HG03457 (cell line): ENCODE measurements around the gene CHST7.

Experiments
- ATAC-seq: cut with Tn5 transposase; IDR thresholded peaks from one replicate; pipeline ENCODE4 v1.9.1; 2021; ENCODE audit warnings: moderate number of reproducible peaks; ENCODE audit not compliant: unreplicated experiment

The CHST7 gene

GRCh38 chrX:46572340-46572936 lies 1.1 kb upstream of the CHST7 start:
- peak; percentile 35 for ATAC-seq

- no peak for ATAC-seq
Measured at GRCh38 chrX:46573892-46574773, 568 bp downstream of the CHST7 start.

- no peak for ATAC-seq
Measured at GRCh38 chrX:46574774-46575381, 1.3 kb downstream of the CHST7 start.

- no peak for ATAC-seq
Measured at GRCh38 chrX:46575586-46575985, 2.0 kb downstream of the CHST7 start.

GRCh38 chrX:46575991-46576392 lies 2.4 kb downstream of the CHST7 start:
- ATAC-seq, result no peak

GRCh38 chrX:46576458-46576857 lies 2.9 kb downstream of the CHST7 start:
- ATAC-seq, result no peak

GRCh38 chrX:46577221-46578005 lies 3.8 kb downstream of the CHST7 start:
- no peak for ATAC-seq

GRCh38 chrX:46579250-46579649 lies 5.7 kb downstream of the CHST7 start:
- ATAC-seq, result no peak

- no peak for ATAC-seq
Measured at GRCh38 chrX:46580613-46581012, 7.0 kb downstream of the CHST7 start.

GRCh38 chrX:46582325-46582724 lies 8.8 kb downstream of the CHST7 start:
- ATAC-seq, result no peak

- ATAC-seq, result no peak
Measured at GRCh38 chrX:46582966-46583365, 9.4 kb downstream of the CHST7 start.

- ATAC-seq, result no peak
Measured at GRCh38 chrX:46584736-46585135, 11.2 kb downstream of the CHST7 start.

- no peak for ATAC-seq
Measured at GRCh38 chrX:46587158-46587557, 13.6 kb downstream of the CHST7 start.

GRCh38 chrX:46587753-46588171 lies 14.2 kb downstream of the CHST7 start:
- no peak for ATAC-seq

GRCh38 chrX:46588263-46588662 lies 14.7 kb downstream of the CHST7 start:
- ATAC-seq, result no peak

GRCh38 chrX:46589977-46590723 lies 16.6 kb downstream of the CHST7 start:
- ATAC-seq, result no peak

- ATAC-seq, result no peak
Measured at GRCh38 chrX:46595084-46595483, 21.5 kb downstream of the CHST7 start.

- no peak for ATAC-seq
Measured at GRCh38 chrX:46597208-46597607, 23.6 kb downstream of the CHST7 start.

- no peak for ATAC-seq
Measured at GRCh38 chrX:46597771-46598170, 24.2 kb downstream of the CHST7 start.

- no peak for ATAC-seq
Measured at GRCh38 chrX:46599051-46599560, 25.5 kb downstream of the CHST7 start.
